HCT116 (cell line): ENCODE data around the gene MEGF6. TPM values are rescaled to one million over a fixed set of nuclear protein-coding genes. Genes with fewer than 3 reads are reported as not detected.
"Not testable (repeated sequence)": the region's sequence is repeated elsewhere in the genome, so short reads cannot be mapped to it uniquely, and the experiment has no call there.

Source experiments
- ATAC-seq: fragments of 200-7000 bp; cut with Tn5 transposase; 2 replicates; pipeline ENCODE4 v1.9.1; 2020; ENCODE audit warnings: mild to moderate bottlenecking, moderate library complexity
- BruUV-seq: library from RNA; stranded (reverse); fragments of 400-500 nt; replicated peaks from 2 replicates; lab custom pipeline; 2021; lab: Mats Ljungman, UMichigan
- CTCF ChIA-PET: fragments of 300-600 bp; sonication (Branson Sonifier 250); formaldehyde crosslinking; loops from one replicate; lab custom pipeline; 2021; ENCODE audit warnings: antibody characterized with exemption; lab: Charles Lee
- POLR2A ChIA-PET: fragments of 300-600, 350-600 bp; sonication (Branson Sonifier 250); formaldehyde crosslinking; loops from one replicate; lab custom pipeline; 2021; ENCODE audit warnings: antibody characterized with exemption; lab: Charles Lee
- RAD21 ChIA-PET, 2 experiments: fragments of 300-600 bp; sonication (Branson Sonifier 250); formaldehyde crosslinking; loops; one replicate each; lab custom pipeline; 2023; ENCODE audit warnings: low total read pairs in 2 of 2; ENCODE audit not compliant: uncharacterized antibody in 2 of 2, unreplicated experiment in 2 of 2, low non-redundant PET in 1 of 2; lab: Charles Lee
- DNase-seq: peaks from one replicate; pipeline ENCODE4 v3.0.0-alpha.2; 2010; ENCODE audit warnings: low read depth, low spot score
- H2AFZ ChIP-seq: fragments of 200-600 bp; shearing (Covaris generic), sonication (generic); 2 replicates; pipeline ENCODE4 v1.6.1; 2017; ENCODE audit warnings: low read depth, mixed run types, mixed read lengths, antibody characterized with exemption, low read length; ENCODE audit not compliant: poor library complexity, severe bottlenecking
- H3K27ac ChIP-seq: 2 replicates; pipeline ENCODE4 v1.5.1; 2012; ENCODE audit warnings: low read depth, low read length
- H3K27me3 ChIP-seq: fragments of 200-600 bp; sonication (generic); 2 replicates; pipeline ENCODE4 v1.6.1; 2016; ENCODE audit warnings: mixed run types, low read length, mixed read lengths; ENCODE audit not compliant: insufficient read depth
- H3K36me3 ChIP-seq, 2 experiments: fragments of 200-500 bp in 1 of 2; fragments of 200-600 bp in 1 of 2; sonication (Bioruptor generic) in 1 of 2; sonication (generic) in 1 of 2; 2 replicates each; pipeline versions ENCODE4 v1.5.1 to v1.6.1; 2014 to 2016; ENCODE audit warnings: low read length in 2 of 2, inconsistent platforms in 1 of 2, mixed read lengths in 1 of 2, mixed run types in 1 of 2; ENCODE audit not compliant: insufficient read depth in 2 of 2, control insufficient read depth in 1 of 2
- H3K4me1 ChIP-seq, 2 experiments: fragments of 200-600 bp in 1 of 2; sonication (generic) in 1 of 2; 2 replicates each; pipeline versions ENCODE4 v1.5.1 to v1.6.1; 2012 to 2017; ENCODE audit warnings: low read length in 2 of 2, inconsistent platforms in 1 of 2, mild to moderate bottlenecking in 1 of 2, mixed read lengths in 1 of 2, mixed run types in 1 of 2, moderate library complexity in 1 of 2; ENCODE audit not compliant: insufficient read depth in 2 of 2, control insufficient read depth in 1 of 2
- H3K4me2 ChIP-seq: fragments of 200-600 bp; sonication (generic); 2 replicates; pipeline ENCODE4 v1.6.1; 2017; ENCODE audit warnings: mixed run types, low read length, mixed read lengths
- H3K4me3 ChIP-seq, 2 experiments: fragments of 200-600 bp in 1 of 2; sonication (generic) in 1 of 2; replicated peaks in 1 of 2; 2 replicates each; pipeline ENCODE4 v1.5.1; 2011 to 2016; ENCODE audit warnings: low read length in 2 of 2, control low read depth in 1 of 2, low read depth in 1 of 2, mild to moderate bottlenecking in 1 of 2, mixed read lengths in 1 of 2, mixed run types in 1 of 2
- H3K79me2 ChIP-seq: fragments of 200-600 bp; sonication (generic); 2 replicates; pipeline ENCODE4 v1.6.1; 2017; ENCODE audit warnings: mild to moderate bottlenecking, mixed run types, low read length, moderate library complexity, mixed read lengths; ENCODE audit not compliant: insufficient read depth
- H3K9ac ChIP-seq: fragments of 200-600 bp; sonication (generic); 2 replicates; pipeline ENCODE4 v1.6.1; 2016; ENCODE audit warnings: low read length, mixed read lengths
- H3K9me2 ChIP-seq: fragments of 200-600 bp; sonication (generic), shearing (Covaris generic); 2 replicates; pipeline ENCODE4 v1.6.1; 2017; ENCODE audit warnings: mixed run types, mild to moderate bottlenecking, moderate library complexity; ENCODE audit not compliant: insufficient read depth
- H3K9me3 ChIP-seq, 2 experiments: fragments of 200-500 bp in 1 of 2; fragments of 200-600 bp in 1 of 2; sonication (Bioruptor generic) in 1 of 2; sonication (generic) in 1 of 2; 2 replicates each; pipeline ENCODE4 v1.6.1; 2014 to 2017; ENCODE audit warnings: low read length in 2 of 2, mixed read lengths in 2 of 2, inconsistent platforms in 1 of 2, low read depth in 1 of 2, mild to moderate bottlenecking in 1 of 2, mixed run types in 1 of 2, moderate library complexity in 1 of 2; ENCODE audit not compliant: control insufficient read depth in 1 of 2, insufficient read depth in 1 of 2
- H4K20me1 ChIP-seq: fragments of 200-600 bp; sonication (generic), shearing (Covaris generic); 2 replicates; pipeline ENCODE4 v1.6.1; 2017; ENCODE audit warnings: mixed run types, mild to moderate bottlenecking, moderate library complexity; ENCODE audit not compliant: insufficient read depth
- EGR1 ChIP-seq: IDR thresholded peaks from 2 replicates; pipeline ENCODE4 v1.6.1; 2012; ENCODE audit warnings: low read depth
- ELF1 ChIP-seq: IDR thresholded peaks from 2 replicates; pipeline ENCODE4 v1.6.1; 2012; ENCODE audit warnings: low read depth, borderline replicate concordance
- EZH2 ChIP-seq: fragments of 200-600 bp; sonication (generic); IDR thresholded peaks from 2 replicates; pipeline ENCODE4 v1.6.1; 2017; ENCODE audit warnings: antibody characterized with exemption, mixed run types
- EZH2phosphoT487 ChIP-seq: fragments of 200-600 bp; IDR thresholded peaks from 2 replicates; pipeline ENCODE4 v1.6.1; 2018; ENCODE audit warnings: antibody characterized with exemption, borderline replicate concordance
- FOSL1 ChIP-seq: IDR thresholded peaks from 2 replicates; pipeline ENCODE4 v1.6.1; 2012; ENCODE audit warnings: low read depth
- JUND ChIP-seq: IDR thresholded peaks from 2 replicates; pipeline ENCODE4 v1.6.1; 2012
- SP1 ChIP-seq: IDR thresholded peaks from 2 replicates; pipeline ENCODE4 v1.6.1; 2012; ENCODE audit warnings: low read depth
- SRF ChIP-seq: IDR thresholded peaks from 2 replicates; pipeline ENCODE4 v1.6.1; 2012; ENCODE audit warnings: low read depth
- intact Hi-C: fragments of 100-400 bp; cut with micrococcal nuclease; formaldehyde crosslinking; loops from 2 replicates; pipeline ENCODE4 v1.10.0; 2022
- total RNA-seq: library from RNA; stranded (reverse); gene quantifications from one replicate; pipeline ENCODE4 v1.2.1, GENCODE V29; 2021; ENCODE audit not compliant: unreplicated experiment

Gene MEGF6
- total RNA-seq, 1 experiment from 2014 or later = 47.6 TPM

- Histone ChIP-seq H3K4me2 (peak overlapping the region; percentile 95), H3K9me3 (no peaks in the 10 kb centered on the region), H3K27me3 (no peaks in the 10 kb centered on the region), H3K4me1 (peaks cover 6 to 35% of the 10 kb centered on the region in 2 experiments; a peak in 2 of 4 replicates), H2AFZ (no peak overlapping the region), H3K27ac (peak overlapping the region; percentile 41; the same call in 1 of the 2 replicates), H3K4me3 (peak overlapping the region; percentile 87 to 96), H4K20me1 (no peaks in the 10 kb centered on the region), H3K9me2 (no peaks in the 10 kb centered on the region), H3K9ac (peak overlapping the region; percentile 68), H3K36me3 (0 out of 4 replicates have a peak, but pooled peaks cover 0 to 2% of the 10 kb centered on the region in 2 experiments), H3K79me2 (no peaks in the 10 kb centered on the region)
- RAD21 ChIA-PET = no interaction called here
- BruUV-seq = no TSS peak
- ATAC-seq (no peak), DNase-seq (no peak)
- CTCF ChIA-PET = interaction anchor here (1.0 kb wide), 1 partner anchor 170 kb away, joined by 3 to 5 read pairs; no protein-coding TSS in a partner anchor
- POLR2A ChIA-PET = no interaction called here
- intact Hi-C loops = no loop called here
- TF ChIP-seq EZH2phosphoT487 (no peak), SP1 (no peak), FOSL1 (no peak), SRF (no peak), JUND (no peak), ELF1 (no peak), EZH2 (no peak), EGR1 (no peak)
Observed at GRCh38 chr1:3623441-3624199, 12.3 kb upstream of the MEGF6 start.

GRCh38 chr1:3622102-3622501, 10.8 kb upstream of the MEGF6 start:
- H3K4me2 ChIP-seq, intact Hi-C loops, H4K20me1 ChIP-seq, H3K4me3 ChIP-seq, H3K9me2 ChIP-seq, H3K79me2 ChIP-seq, H3K9me3 ChIP-seq, H3K9ac ChIP-seq, BruUV-seq, H3K27me3 ChIP-seq, H3K36me3 ChIP-seq, DNase-seq, H3K27ac ChIP-seq, H2AFZ ChIP-seq, POLR2A ChIA-PET, ATAC-seq: not testable (repeated sequence)
- peaks cover 6 to 33% of the 10 kb centered on the region in 2 experiments; a peak in 2 of 4 replicates for H3K4me1 ChIP-seq
- CTCF ChIA-PET = interaction anchor here (1.8 to 4.2 kb wide), 4 partner anchors 34 to 169 kb away, joined by 6 to 136 read pairs (median 16); no protein-coding TSS in a partner anchor
- RAD21 ChIA-PET = interaction anchor here (2.2 to 2.5 kb wide), 2 partner anchors 169 kb away, joined by 9 read pairs; no protein-coding TSS in a partner anchor
